ENCODE measurements around the gene DCAF5. TPM values are rescaled to one million over a fixed set of nuclear protein-coding genes. Genes with fewer than 3 reads are reported as not detected.
"Not testable (repeated sequence)": the region's sequence is repeated elsewhere in the genome, so short reads cannot be mapped to it uniquely, and the experiment has no call there.

Gene DCAF5
- total and polyA plus RNA-seq, 2 of the 8 experiments (the other 6 are each of a cell fraction or from before 2014, with no cell fraction given) = 24.3 to 31.0 TPM

DNA sequence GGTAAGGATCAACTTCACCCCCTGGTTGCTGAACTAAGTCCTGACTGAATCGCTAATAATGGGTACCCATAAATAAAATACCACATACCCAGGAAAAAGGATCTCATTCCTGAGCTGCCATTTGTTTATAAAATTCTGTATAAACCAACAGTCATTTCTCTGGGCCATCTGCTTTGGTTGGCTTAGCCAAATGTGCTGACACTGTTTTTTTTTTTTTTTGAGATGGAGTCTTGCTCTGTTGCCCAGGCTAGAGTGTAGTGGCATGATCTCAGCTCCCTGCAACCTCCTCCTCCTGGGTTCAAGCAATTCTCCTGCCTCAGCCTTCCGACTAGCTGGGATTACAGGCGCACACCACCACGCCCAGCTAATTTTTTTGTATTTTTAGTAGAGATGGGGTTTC lies 87.0 kb downstream of the DCAF5 start:
- H4K20me1 ChIP-seq (replicated peaks in 1 of 2; ENCODE audit: control insufficient read depth in 1 of 2, insufficient read depth in 2 of 2, low read length in 2 of 2); H2BK5ac ChIP-seq (ENCODE audit: low read depth, low read length); DNase-seq (ENCODE audit: low read depth in 1 of 2, low spot score in 2 of 2); H3K18ac ChIP-seq (ENCODE audit: extremely low read depth, low read length); H3K9ac ChIP-seq (replicated peaks in 1 of 4; ENCODE audit: extremely low read depth in 1 of 4, low read depth in 3 of 4, low read length in 3 of 4); H4K5ac ChIP-seq (ENCODE audit: insufficient read length, low read depth, low read length); H2BK12ac ChIP-seq (ENCODE audit: low read depth, low read length); FAIRE-seq; H3K23ac ChIP-seq (ENCODE audit: insufficient read length); H3K9me3 ChIP-seq (ENCODE audit: insufficient read depth in 2 of 2, low read depth in 1 of 2, low read length in 1 of 2); H3K4me1 ChIP-seq (replicated peaks in 1 of 4; ENCODE audit: control insufficient read depth in 3 of 4, insufficient read depth in 4 of 4, low read length in 3 of 4); H3K4ac ChIP-seq (replicated peaks; ENCODE audit: insufficient read length, low read depth, low read length); H3K23me2 ChIP-seq (ENCODE audit: low read depth, low read length); H2AK5ac ChIP-seq (ENCODE audit: low read depth, low read length); H3K79me1 ChIP-seq (ENCODE audit: low read depth, low read length); H4K8ac ChIP-seq (ENCODE audit: extremely low read depth, insufficient read depth, low read length); H3K79me2 ChIP-seq (ENCODE audit: control insufficient read depth in 1 of 2, insufficient read depth in 2 of 2, low read length in 2 of 2); H3K36me3 ChIP-seq (ENCODE audit: control insufficient read depth in 2 of 4, insufficient read depth in 4 of 4, low read length in 3 of 4); H4K91ac ChIP-seq (replicated peaks; ENCODE audit: insufficient read length, low read length); H2BK120ac ChIP-seq (replicated peaks; ENCODE audit: low read depth, low read length); H2AFZ ChIP-seq (ENCODE audit: low read length); H2BK15ac ChIP-seq (ENCODE audit: low read length); H3K4me2 ChIP-seq (ENCODE audit: insufficient read depth in 1 of 2, low read depth in 2 of 2, low read length in 2 of 2); H3K56ac ChIP-seq (replicated peaks; ENCODE audit: insufficient read length, low read depth, low read length); H2BK20ac ChIP-seq (ENCODE audit: low read length); H3K4me3 ChIP-seq (ENCODE audit: extremely low read depth in 1 of 4, insufficient read depth in 2 of 4, low read depth in 3 of 4, low read length in 4 of 4); H3K14ac ChIP-seq (ENCODE audit: insufficient read length); H3K27me3 ChIP-seq (replicated peaks in 1 of 4; ENCODE audit: control insufficient read depth in 3 of 4, extremely low read depth in 1 of 4, insufficient read depth in 3 of 4, low read length in 3 of 4); H3K27ac ChIP-seq (ENCODE audit: low read depth, low read length): not testable (repeated sequence)
- CTCF ChIA-PET (ENCODE audit: partially characterized antibody) = interaction anchor here (0.7 to 3.4 kb wide), 2 partner anchors 9 to 73 kb away, joined by 3 to 10 read pairs; no protein-coding TSS in a partner anchor
- WGBS, 2 experiments (ENCODE audit: extremely low coverage in 1 of 2, insufficient coverage in 1 of 2, insufficient read length in 1 of 2, insufficient replicate concordance in 2 of 2, low coverage in 1 of 2, low lambda C conversion rate in 2 of 2, missing lambda C conversion rate in 1 of 2) = 88% methylated on average over 4 of the region's 4 CpGs; no CpG with 5 or more reads in 1 of the 2 experiments
- POLR2A ChIA-PET (ENCODE audit: partially characterized antibody) = interaction anchor here (0.7 kb wide), 1 partner anchor 18 kb away, joined by 3 read pairs; no protein-coding TSS in a partner anchor
